ENCODE data around the gene FER. TPM values are rescaled to one million over a fixed set of nuclear protein-coding genes. Genes with fewer than 3 reads are reported as not detected.

Gene FER
- total and polyA plus RNA-seq, 9 donors: 6.3 to 26.9 (median 9.7) TPM

DNA sequence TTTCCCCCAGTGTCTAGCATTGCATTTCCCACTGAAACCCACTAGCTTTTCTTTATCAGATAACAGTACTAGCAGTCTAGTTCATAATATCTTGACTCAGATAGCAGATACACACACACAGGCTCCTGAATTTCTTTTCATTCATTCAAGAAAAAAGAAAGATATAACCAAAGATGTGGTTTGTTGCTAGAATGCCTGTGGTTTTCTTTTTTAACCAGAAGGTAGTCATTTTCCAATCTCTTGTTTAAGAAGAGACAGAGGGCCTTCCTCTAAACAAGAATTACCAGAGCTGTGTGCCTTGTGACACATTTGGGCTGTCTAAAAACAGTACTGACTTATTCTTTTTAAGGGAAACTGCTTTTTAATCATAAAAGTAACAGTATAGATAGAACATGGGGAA lies 494.8 kb downstream of the FER start:
- no peak for DNase-seq
- H3K9me3 ChIP-seq (replicated peaks; ENCODE audit: control insufficient read depth, low read depth, low read length): peaks cover 11% of the 10 kb centered on the region
- no peak overlapping the region for H3K27ac ChIP-seq (ENCODE audit: low read length)
- H3K36me3 ChIP-seq (ENCODE audit: control insufficient read depth, insufficient read depth, low read length): no peaks in the 10 kb centered on the region
- no peaks in the 10 kb centered on the region for H3K27me3 ChIP-seq (ENCODE audit: control insufficient read depth, insufficient read depth, low read length)
- H3K4me3 ChIP-seq (ENCODE audit: low read length): no peak overlapping the region
- H3K4me1 ChIP-seq (ENCODE audit: control insufficient read depth, insufficient read depth, low read length): peaks cover 6% of the 10 kb centered on the region

DNA sequence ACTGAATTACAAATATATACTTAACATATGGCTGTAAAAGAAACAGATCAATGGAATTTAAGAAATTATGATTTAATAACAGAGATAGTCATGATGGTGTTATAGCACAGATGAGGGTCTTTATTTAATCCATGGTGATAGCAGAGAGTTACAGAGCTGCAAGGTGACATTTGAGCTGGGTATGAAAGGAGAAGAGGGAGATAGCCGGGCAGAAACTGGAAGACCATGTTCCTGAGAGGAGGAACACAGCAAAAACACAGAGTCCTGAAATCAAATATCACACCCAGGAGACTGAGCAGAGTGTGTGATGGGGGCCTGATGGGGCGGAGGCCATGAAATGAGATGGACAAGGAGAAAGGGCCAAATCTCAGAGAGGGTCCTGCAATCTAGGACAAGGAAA lies 498.7 kb downstream of the FER start:
- Histone ChIP-seq H3K27me3 (ENCODE audit: control insufficient read depth, insufficient read depth, low read length) (no peaks in the 10 kb centered on the region), H3K27ac (ENCODE audit: low read length) (no peak overlapping the region), H3K4me3 (ENCODE audit: low read length) (no peak overlapping the region), H3K9me3 (replicated peaks; ENCODE audit: control insufficient read depth, low read depth, low read length) (peaks cover 11% of the 10 kb centered on the region), H3K4me1 (ENCODE audit: control insufficient read depth, insufficient read depth, low read length) (no peaks in the 10 kb centered on the region), H3K36me3 (ENCODE audit: control insufficient read depth, insufficient read depth, low read length) (no peaks in the 10 kb centered on the region)
- WGBS (ENCODE audit: insufficient coverage): no CpG with 5 or more reads among the region's 2 CpGs
- no peak for DNase-seq

Data from muscle of leg (tissue), 11 donors.